Measurements from ENCODE around the gene LMX1B. TPM values are rescaled to one million over a fixed set of nuclear protein-coding genes. Genes with fewer than 3 reads are reported as not detected.

The LMX1B gene
- polyA plus RNA-seq, 1 donor (not counting 4 experiments of a cell fraction or from before 2014, with no cell fraction given), result 0.24 TPM

DNA sequence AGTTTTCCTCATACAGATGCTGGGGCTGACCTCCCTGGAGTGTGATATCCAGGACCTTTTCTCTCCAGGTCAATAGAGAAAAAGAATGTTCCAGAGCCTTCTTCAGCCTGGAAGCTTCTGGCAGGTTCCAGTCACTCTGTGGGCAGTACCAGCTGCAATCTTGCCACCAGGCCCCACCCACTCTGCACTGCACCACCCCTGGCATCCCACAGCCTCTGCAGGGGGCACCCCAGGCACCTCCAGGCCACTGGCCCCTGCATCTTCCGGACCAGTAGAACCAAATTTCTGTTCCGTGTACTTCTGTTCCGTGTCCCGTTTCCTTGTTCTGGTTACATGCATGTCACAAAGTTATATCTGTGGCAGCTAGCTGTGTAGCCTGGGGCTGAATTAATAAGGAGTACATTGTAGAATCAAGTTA is 107.8 kb downstream of the LMX1B start:
- H3K4me1 ChIP-seq (ENCODE audit: control insufficient read depth, extremely low read depth, insufficient read depth, low read length), result peaks cover 12% of the 10 kb centered on the region
- H3K79me2 ChIP-seq (ENCODE audit: control insufficient read depth, insufficient read depth, low read length), result no peaks in the 10 kb centered on the region
- no peak for FAIRE-seq
- no peak overlapping the region for H3K27ac ChIP-seq (ENCODE audit: control insufficient read depth, insufficient read depth, low read length)
- no peak overlapping the region for H3K4me3 ChIP-seq (ENCODE audit: control insufficient read depth in 2 of 3, extremely low read depth in 1 of 3, insufficient read depth in 2 of 3, low read depth in 1 of 3, low read length in 3 of 3)
- H3K9ac ChIP-seq (ENCODE audit: control insufficient read depth, extremely low read depth, insufficient read depth, low read length), result no peak overlapping the region
- no peaks in the 10 kb centered on the region for H3K36me3 ChIP-seq (ENCODE audit: control insufficient read depth in 2 of 2, extremely low read depth in 1 of 2, insufficient read depth in 2 of 2, low read length in 2 of 2)
- no peaks in the 10 kb centered on the region for H3K9me3 ChIP-seq (ENCODE audit: control insufficient read depth, low read depth, low read length)
- dilution Hi-C loops (cut with MboI; ENCODE audit: extremely low pct_ligation_motif_present, low sequenced_read_pairs), result no loop called here
- TF ChIP-seq EZH2 (IDR thresholded peaks at IDR 0.05; ENCODE audit: low read length), result no peak
- TF ChIP-seq, protein P1, sequence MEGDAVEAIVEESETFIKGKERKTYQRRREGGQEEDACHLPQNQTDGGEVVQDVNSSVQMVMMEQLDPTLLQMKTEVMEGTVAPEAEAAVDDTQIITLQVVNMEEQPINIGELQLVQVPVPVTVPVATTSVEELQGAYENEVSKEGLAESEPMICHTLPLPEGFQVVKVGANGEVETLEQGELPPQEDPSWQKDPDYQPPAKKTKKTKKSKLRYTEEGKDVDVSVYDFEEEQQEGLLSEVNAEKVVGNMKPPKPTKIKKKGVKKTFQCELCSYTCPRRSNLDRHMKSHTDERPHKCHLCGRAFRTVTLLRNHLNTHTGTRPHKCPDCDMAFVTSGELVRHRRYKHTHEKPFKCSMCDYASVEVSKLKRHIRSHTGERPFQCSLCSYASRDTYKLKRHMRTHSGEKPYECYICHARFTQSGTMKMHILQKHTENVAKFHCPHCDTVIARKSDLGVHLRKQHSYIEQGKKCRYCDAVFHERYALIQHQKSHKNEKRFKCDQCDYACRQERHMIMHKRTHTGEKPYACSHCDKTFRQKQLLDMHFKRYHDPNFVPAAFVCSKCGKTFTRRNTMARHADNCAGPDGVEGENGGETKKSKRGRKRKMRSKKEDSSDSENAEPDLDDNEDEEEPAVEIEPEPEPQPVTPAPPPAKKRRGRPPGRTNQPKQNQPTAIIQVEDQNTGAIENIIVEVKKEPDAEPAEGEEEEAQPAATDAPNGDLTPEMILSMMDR (optimal IDR thresholded peaks at IDR 0.05 in 1 of 3, IDR thresholded peaks at IDR 0.05 in 1 of 3, conservative IDR thresholded peaks at IDR 0.05 in 1 of 3; ENCODE audit: extremely low read depth in 1 of 3, insufficient read depth in 2 of 3, low read length in 3 of 3), result no peak
- H3K9me1 ChIP-seq (ENCODE audit: control insufficient read depth, extremely low read depth, insufficient read depth, low read length), result no peaks in the 10 kb centered on the region
- DNase-seq (ENCODE audit: low read depth, low spot score), result no peak
- no peaks in the 10 kb centered on the region for H3K27me3 ChIP-seq (ENCODE audit: control insufficient read depth, extremely low read depth, insufficient read depth, low read length)
- H2AFZ ChIP-seq (ENCODE audit: control insufficient read depth, low read length), result no peak overlapping the region
- no peaks in the 10 kb centered on the region for H4K20me1 ChIP-seq (ENCODE audit: control insufficient read depth, extremely low read depth, insufficient read depth, low read length)
- H3K4me2 ChIP-seq (ENCODE audit: control insufficient read depth, extremely low read depth, insufficient read depth, low read depth, low read length), result no peak overlapping the region

DNA sequence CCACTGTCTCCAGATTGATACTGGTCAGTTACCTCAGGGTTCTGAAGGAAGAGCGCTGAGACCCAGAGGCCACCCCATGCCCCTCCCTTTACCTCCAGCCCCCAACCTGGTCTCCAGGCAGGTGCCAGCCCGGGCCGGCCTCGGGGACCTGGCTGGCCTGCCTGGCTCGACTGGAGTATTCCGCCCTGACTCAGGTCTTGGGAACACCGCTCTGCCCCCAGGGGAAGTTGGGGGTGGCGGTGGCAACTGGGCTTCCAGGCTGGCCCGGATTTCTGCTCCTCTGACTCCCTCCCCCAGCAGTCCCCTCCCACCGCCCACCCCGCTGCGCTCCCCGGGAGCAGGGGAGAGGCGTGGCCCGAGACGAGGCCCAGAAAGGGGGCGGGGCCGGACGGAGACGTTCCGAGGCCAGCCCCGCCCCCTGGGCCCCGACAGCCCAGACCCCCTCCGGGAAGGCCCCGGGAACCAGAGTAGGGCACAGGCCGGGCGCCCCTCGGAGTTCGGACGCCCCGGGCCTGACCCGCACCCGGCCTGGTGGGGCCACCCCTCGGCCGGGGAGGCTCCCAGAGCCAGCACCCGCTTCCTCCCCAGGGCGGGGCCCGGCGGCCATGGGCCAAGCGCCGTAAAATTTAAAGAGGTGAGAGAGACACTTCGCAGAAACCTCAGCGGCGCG is 108.7 kb downstream of the LMX1B start:
- no peaks in the 10 kb centered on the region for H3K79me2 ChIP-seq (ENCODE audit: control insufficient read depth, insufficient read depth, low read length)
- DNase-seq (ENCODE audit: low read depth, low spot score) (peak; percentile 50), FAIRE-seq (no peak)
- TF ChIP-seq, protein P1 (optimal IDR thresholded peaks at IDR 0.05 in 1 of 3, IDR thresholded peaks at IDR 0.05 in 1 of 3, conservative IDR thresholded peaks at IDR 0.05 in 1 of 3; ENCODE audit: extremely low read depth in 1 of 3, insufficient read depth in 2 of 3, low read length in 3 of 3), result no peak
- no peak for TF ChIP-seq EZH2 (IDR thresholded peaks at IDR 0.05; ENCODE audit: low read length)
- dilution Hi-C loops (cut with MboI; ENCODE audit: extremely low pct_ligation_motif_present, low sequenced_read_pairs), result no loop called here
- H3K4me1 ChIP-seq (ENCODE audit: control insufficient read depth, extremely low read depth, insufficient read depth, low read length), result peaks cover 12% of the 10 kb centered on the region
- H3K4me3 ChIP-seq (ENCODE audit: control insufficient read depth in 2 of 3, extremely low read depth in 1 of 3, insufficient read depth in 2 of 3, low read depth in 1 of 3, low read length in 3 of 3), result peak overlapping the region; percentile 52 to 67 (median 61)
- H3K9me3 ChIP-seq (ENCODE audit: control insufficient read depth, low read depth, low read length), result no peaks in the 10 kb centered on the region
- H3K9me1 ChIP-seq (ENCODE audit: control insufficient read depth, extremely low read depth, insufficient read depth, low read length), result no peaks in the 10 kb centered on the region
- peak overlapping the region; percentile 38 for H3K27ac ChIP-seq (ENCODE audit: control insufficient read depth, insufficient read depth, low read length)
- no peaks in the 10 kb centered on the region for H3K36me3 ChIP-seq (ENCODE audit: control insufficient read depth in 2 of 2, extremely low read depth in 1 of 2, insufficient read depth in 2 of 2, low read length in 2 of 2)
- peak overlapping the region; percentile 66 for H3K4me2 ChIP-seq (ENCODE audit: control insufficient read depth, extremely low read depth, insufficient read depth, low read depth, low read length)
- no peak overlapping the region for H2AFZ ChIP-seq (ENCODE audit: control insufficient read depth, low read length)
- peak overlapping the region; percentile 69 for H3K9ac ChIP-seq (ENCODE audit: control insufficient read depth, extremely low read depth, insufficient read depth, low read length)
- H4K20me1 ChIP-seq (ENCODE audit: control insufficient read depth, extremely low read depth, insufficient read depth, low read length), result no peaks in the 10 kb centered on the region
- no peaks in the 10 kb centered on the region for H3K27me3 ChIP-seq (ENCODE audit: control insufficient read depth, extremely low read depth, insufficient read depth, low read length)
